HG03045 (cell line): ENCODE measurements around the gene FALEC.
"Not testable (repeated sequence)": the region's sequence is repeated elsewhere in the genome, so short reads cannot be mapped to it uniquely, and the experiment has no call there.

Experiments
- ATAC-seq: cut with Tn5 transposase; IDR thresholded peaks from one replicate; pipeline ENCODE4 v1.9.1; 2021; ENCODE audit warnings: mild to moderate bottlenecking, moderate library complexity; ENCODE audit not compliant: unreplicated experiment

Gene FALEC

GRCh38 chr1:150558303-150558704 is 42.8 kb downstream of the FALEC start:
- ATAC-seq = no peak

GRCh38 chr1:150558761-150559655 is 43.5 kb downstream of the FALEC start:
- ATAC-seq = no peak

GRCh38 chr1:150559656-150560010 is 44.1 kb downstream of the FALEC start:
- no peak for ATAC-seq

- ATAC-seq = no peak
These were observed 44.5 kb downstream of the FALEC start for GRCh38 chr1:150560011-150560438.

GRCh38 chr1:150560576-150561253 is 45.2 kb downstream of the FALEC start:
- ATAC-seq = peak; percentile 24

- ATAC-seq = no peak
These were observed 45.9 kb downstream of the FALEC start for GRCh38 chr1:150561254-150561973.

GRCh38 chr1:150561974-150562445 is 46.5 kb downstream of the FALEC start:
- peak; percentile 50 for ATAC-seq

GRCh38 chr1:150562446-150563339 is 47.1 kb downstream of the FALEC start:
- ATAC-seq = peak; percentile 36

GRCh38 chr1:150563340-150564038 is 47.9 kb downstream of the FALEC start:
- ATAC-seq = no peak

GRCh38 chr1:150564051-150564991 is 48.8 kb downstream of the FALEC start:
- ATAC-seq = no peak

- not testable (repeated sequence) for ATAC-seq
These were observed 49.9 kb downstream of the FALEC start for GRCh38 chr1:150565240-150565991.

- no peak for ATAC-seq
These were observed 51.2 kb downstream of the FALEC start for GRCh38 chr1:150566589-150567340.

GRCh38 chr1:150567341-150567716 is 51.8 kb downstream of the FALEC start:
- ATAC-seq = no peak

- ATAC-seq = no peak
These were observed 52.4 kb downstream of the FALEC start for GRCh38 chr1:150567717-150568593.

- no peak for ATAC-seq
These were observed 53.0 kb downstream of the FALEC start for GRCh38 chr1:150568594-150568966.

- ATAC-seq = no peak
These were observed 57.5 kb downstream of the FALEC start for GRCh38 chr1:150572918-150573647.
